GM12878 (cell line): ENCODE measurements around the gene SGMS1. TPM values are rescaled to one million over a fixed set of nuclear protein-coding genes. Genes with fewer than 3 reads are reported as not detected.

ENCODE experiments used
- ATAC-seq: fragments of 200-7000 bp; cut with Tn5 transposase; 3 replicates; pipeline ENCODE4 v1.9.1; 2020; ENCODE audit warnings: mild to moderate bottlenecking, moderate library complexity
- BruUV-seq: library from RNA; stranded (reverse); fragments of 400-500 nt; replicated peaks from 2 replicates; lab custom pipeline; 2021; lab: Mats Ljungman, UMichigan
- CTCF ChIA-PET: fragments of 300-600 bp; sonication (Branson Sonifier 250); formaldehyde crosslinking; extraction: SDS; loops from one replicate; lab custom pipeline; 2021; ENCODE audit warnings: inconsistent platforms; lab: Yijun Ruan, JAX
- POLR2A ChIA-PET: fragments of 350-600 bp; formaldehyde crosslinking; extraction: SDS; loops from one replicate; lab custom pipeline; 2021; ENCODE audit warnings: inconsistent platforms; lab: Charles Lee
- RAD21 ChIA-PET: fragments of 300-600 bp; sonication (Branson Sonifier 250); formaldehyde crosslinking; loops from one replicate; lab custom pipeline; 2023; ENCODE audit warnings: antibody characterized with exemption; ENCODE audit not compliant: unreplicated experiment; lab: Charles Lee
- SMC1A ChIA-PET: fragments of 300-600 bp; sonication (Branson Sonifier 250); formaldehyde crosslinking; loops from one replicate; lab custom pipeline; 2023; ENCODE audit not compliant: unreplicated experiment, uncharacterized antibody; lab: Charles Lee
- DNase-seq: peaks from one replicate; pipeline ENCODE4 v3.0.0-alpha.2; 2011; ENCODE audit warnings: low read depth, low spot score
- FAIRE-seq: peaks from 3 replicates; lab custom pipeline; 2011; peaks lifted over from hg19 to GRCh38; lab: Jason Lieb, UNC
- H2AFZ ChIP-seq: 2 replicates; pipeline ENCODE4 v1.6.0; 2011; ENCODE audit warnings: low read depth, low read length, control low read depth; ENCODE audit not compliant: control insufficient read depth
- H3K27ac ChIP-seq: 2 replicates; pipeline ENCODE4 v1.5.1; 2011; ENCODE audit warnings: control low read depth; ENCODE audit not compliant: control insufficient read depth, insufficient read depth
- H3K27me3 ChIP-seq, 2 experiments: replicated peaks in 1 of 2; 2 replicates each; pipeline versions ENCODE4 v1.6.0 to v1.6.1; 2011; ENCODE audit warnings: low read length in 1 of 2; ENCODE audit not compliant: control insufficient read depth in 2 of 2, insufficient read depth in 2 of 2
- H3K36me3 ChIP-seq, 2 experiments: 2 replicates each; pipeline ENCODE4 v1.5.1; 2011; ENCODE audit warnings: low read length in 1 of 2; ENCODE audit not compliant: control insufficient read depth in 2 of 2, insufficient read depth in 2 of 2
- H3K4me1 ChIP-seq: 2 replicates; pipeline ENCODE4 v1.6.1; 2011; ENCODE audit warnings: mild to moderate bottlenecking, low read length, moderate library complexity, mixed read lengths; ENCODE audit not compliant: control insufficient read depth, insufficient read depth
- H3K4me2 ChIP-seq: 2 replicates; pipeline ENCODE4 v1.6.0; 2011; ENCODE audit warnings: control low read depth; ENCODE audit not compliant: control insufficient read depth, insufficient read depth
- H3K4me3 ChIP-seq: fragments of 200-600 bp; sonication (generic); 2 replicates; pipeline ENCODE4 v1.5.1; 2016
- H3K79me2 ChIP-seq: 2 replicates; pipeline ENCODE4 v1.6.0; 2011; ENCODE audit warnings: low read length; ENCODE audit not compliant: control insufficient read depth, insufficient read depth
- H3K9ac ChIP-seq: 2 replicates; pipeline ENCODE4 v1.8.0; 2011; ENCODE audit warnings: low read length, control low read depth, mixed read lengths; ENCODE audit not compliant: control insufficient read depth, insufficient read depth
- H3K9me3 ChIP-seq: replicated peaks from 3 replicates; pipeline ENCODE4 v1.5.1; 2011; ENCODE audit warnings: mild to moderate bottlenecking, low read length; ENCODE audit not compliant: control insufficient read depth, insufficient read depth
- H4K20me1 ChIP-seq: 2 replicates; pipeline ENCODE4 v1.6.0; 2011; ENCODE audit not compliant: control insufficient read depth, insufficient read depth
- BCL3 ChIP-seq: IDR thresholded peaks from 2 replicates; pipeline ENCODE4 v1.6.1; 2011; ENCODE audit warnings: borderline replicate concordance, low read depth, mild to moderate bottlenecking, moderate library complexity, low read length; ENCODE audit not compliant: insufficient read depth, poor library complexity, severe bottlenecking
- CBX3 ChIP-seq: fragments of 200-600 bp; sonication (generic); IDR thresholded peaks from 2 replicates; pipeline ENCODE4 v1.6.1; 2016; ENCODE audit warnings: low read depth, borderline replicate concordance
- E2F8 ChIP-seq: fragments of 450-650 bp; IDR thresholded peaks from 2 replicates; pipeline ENCODE4 v1.6.1; 2018; ENCODE audit warnings: mild to moderate bottlenecking, low read depth, moderate library complexity; ENCODE audit not compliant: partially characterized antibody
- HCFC1 ChIP-seq: fragments of 150-350 bp; IDR thresholded peaks from 2 replicates; pipeline ENCODE4 v1.6.1; 2014; ENCODE audit warnings: low read length
- KAT2A ChIP-seq: conservative IDR thresholded peaks from 2 replicates; pipeline ENCODE4 v1.6.1; 2011; ENCODE audit warnings: low read depth, low read length; ENCODE audit not compliant: control insufficient read depth
- RAD21 ChIP-seq: IDR thresholded peaks from 2 replicates; pipeline ENCODE4 v1.6.1; 2011; ENCODE audit warnings: mild to moderate bottlenecking, low read depth, low read length, moderate library complexity; ENCODE audit not compliant: insufficient read depth
- RCOR1 ChIP-seq: conservative IDR thresholded peaks from 2 replicates; pipeline ENCODE4 v1.6.1; 2012; ENCODE audit warnings: low read depth, low read length, improper control_type of control experiment
- SRF ChIP-seq, 2 experiments: IDR thresholded peaks; 2 replicates each; pipeline ENCODE4 v1.6.1; 2011; ENCODE audit warnings: low read depth in 2 of 2, low read length in 2 of 2, mild to moderate bottlenecking in 1 of 2, moderate library complexity in 1 of 2
- TAF1 ChIP-seq: IDR thresholded peaks from 2 replicates; pipeline ENCODE4 v1.6.1; 2011; ENCODE audit warnings: mild to moderate bottlenecking, low read depth, low read length, borderline replicate concordance
- ZNF24 ChIP-seq: fragments of 450-650 bp; IDR thresholded peaks from 2 replicates; pipeline ENCODE4 v1.6.1; 2017; ENCODE audit warnings: antibody characterized with exemption, mild to moderate bottlenecking
- WGBS: methylation state at CpG from one replicate; pipeline ENCODE4 v1.1.6; 2016; ENCODE audit warnings: low lambda C conversion rate; ENCODE audit not compliant: insufficient replicate concordance, insufficient coverage; ENCODE audit errors: missing lambda C conversion rate; 5-methylcytosine and 5-hydroxymethylcytosine counted together
- in situ Hi-C: fragments of 300-500 bp; cut with MboI; formaldehyde crosslinking; loops from 9 replicates; pipeline ENCODE4 v1.14.3; 2018; ENCODE audit warnings: mixed read lengths
- intact Hi-C: fragments of 100-400 bp; cut with micrococcal nuclease; formaldehyde crosslinking; loops from one replicate; pipeline ENCODE4 v1.14.2; 2022; ENCODE audit not compliant: unreplicated experiment
- polyA plus RNA-seq, 11 experiments: library from polyadenylated mRNA; depleted of rRNA in 4 of 11; unstranded in 6 of 11; stranded (reverse) in 5 of 11; fragments of >200 nt; fragmentation: Nextera tagmentation in 4 of 11; fragmentation: Illumina TruSeq in 1 of 11; extraction: Ambion mirVana in 4 of 11; extraction: Trizol in 1 of 11; gene quantifications; 1 replicate in 1 of 11; 2 replicates in 10 of 11; pipeline versions ENCODE4 v1.2.1 to v1.2.3, GENCODE V29; 2011 to 2016; ENCODE audit warnings: inconsistent platforms in 2 of 11, missing spikeins in 2 of 11, low read depth in 1 of 11
- total RNA-seq, 4 experiments: library from RNA; depleted of rRNA in 3 of 4; stranded (reverse); fragments of >200 nt in 3 of 4; fragmentation: Illumina TruSeq in 1 of 4; extraction: Trizol in 1 of 4; gene quantifications; 2 replicates each; pipeline versions ENCODE4 v1.2.1 to v1.2.3, GENCODE V29; 2013 to 2021

The SGMS1 gene
- total and polyA plus RNA-seq, 10 of the 15 experiments (the other 5 are each of a cell fraction or from before 2014, with no cell fraction given): 1.4 to 14.5 (median 4.9) TPM

- in situ Hi-C loops: no loop called here
- 72% methylated on average over 2 of the region's 2 CpGs for WGBS
- RAD21 ChIA-PET: interaction anchor here (1.0 kb wide), 1 partner anchor 8 kb away, joined by 3 read pairs; no protein-coding TSS in a partner anchor
- no peak overlapping the region for H2AFZ ChIP-seq
- no peak for ATAC-seq
- H3K36me3 ChIP-seq: peaks cover 0 to 6% of the 10 kb centered on the region in 2 experiments; a peak in 2 of 4 replicates
- H3K79me2 ChIP-seq: peaks cover 89% of the 10 kb centered on the region
- H3K4me1 ChIP-seq: peaks cover 29% of the 10 kb centered on the region
- POLR2A ChIA-PET: interaction anchor here (1.2 kb wide), 1 partner anchor 10 kb away, joined by 3 read pairs; no protein-coding TSS in a partner anchor
- no peak overlapping the region for H3K9ac ChIP-seq
- TF ChIP-seq TAF1: no peak
- TF ChIP-seq BCL3: no peak
- TF ChIP-seq RCOR1: no peak
- no peak for TF ChIP-seq KAT2A
- no peak for TF ChIP-seq E2F8
- TF ChIP-seq RAD21: no peak
- no peak for TF ChIP-seq ZNF24
- TF ChIP-seq HCFC1: no peak
- TF ChIP-seq SRF (IDR thresholded peaks at IDR 0.05; ENCODE audit: low read depth in 2 of 2, low read length in 2 of 2): no peak
- no peak for TF ChIP-seq CBX3
- TF ChIP-seq, all 136 proteins: peak for 0
- H3K9me3 ChIP-seq: no peaks in the 10 kb centered on the region
- DNase-seq (no peak), FAIRE-seq (no peak)
- SMC1A ChIA-PET: interaction anchor here (0.9 to 4.4 kb wide), 7 partner anchors 16 to 77 kb away, joined by 3 to 15 read pairs (median 4); no protein-coding TSS in a partner anchor
- H3K4me3 ChIP-seq: no peak overlapping the region
- no TSS peak for BruUV-seq
- H3K4me2 ChIP-seq: no peak overlapping the region
- no peaks in the 10 kb centered on the region for H3K27me3 ChIP-seq
- intact Hi-C loops: no loop called here
- H4K20me1 ChIP-seq: no peaks in the 10 kb centered on the region
- CTCF ChIA-PET: no interaction called here
- H3K27ac ChIP-seq: no peak overlapping the region
Observed at GRCh38 chr10:50390302-50390701, 233.5 kb downstream of the SGMS1 start.
